H1 (cell line): ENCODE results near the gene ITIH1. TPM values are rescaled to one million over a fixed set of nuclear protein-coding genes. Genes with fewer than 3 reads are reported as not detected.

Experiments used
- E2F6 ChIP-seq: IDR thresholded peaks from 2 replicates; pipeline ENCODE4 v1.6.1; 2012; ENCODE audit warnings: inconsistent platforms
- EZH2 ChIP-seq: fragments of 200-600 bp; sonication (generic); IDR thresholded peaks from 2 replicates; pipeline ENCODE4 v1.7.1; 2012; ENCODE audit warnings: low read depth, mild to moderate bottlenecking, moderate library complexity, low read length, inconsistent platforms; ENCODE audit not compliant: severe bottlenecking
- SIRT6 ChIP-seq: IDR thresholded peaks from one replicate; pipeline ENCODE4 v1.7.1; 2012; ENCODE audit warnings: low read length, inconsistent platforms
- SRF ChIP-seq: IDR thresholded peaks from 2 replicates; pipeline ENCODE4 v1.6.1; 2011; ENCODE audit warnings: mild to moderate bottlenecking, low read depth, low read length, moderate library complexity
- USF2 ChIP-seq: IDR thresholded peaks from 2 replicates; pipeline ENCODE4 v1.6.1; 2011; ENCODE audit warnings: low read length, improper control_type of control experiment
- ZNF274 ChIP-seq: IDR thresholded peaks from 2 replicates; pipeline ENCODE4 v1.7.0; 2012; ENCODE audit warnings: low read length, borderline replicate concordance; ENCODE audit errors: extremely low read depth
- polyA plus RNA-seq, 7 experiments: library from polyadenylated mRNA; depleted of rRNA in 3 of 7; stranded (reverse) in 5 of 7; unstranded in 2 of 7; fragments of >200 nt in 5 of 7; fragments of 200-250 nt in 2 of 7; gene quantifications; 1 replicate in 5 of 7; 2 replicates in 1 of 7; 4 replicates in 1 of 7; pipeline versions ENCODE4 v1.2.1 to v1.2.3, GENCODE V29; 2011 to 2013; ENCODE audit warnings: missing spikeins in 2 of 7, mixed read lengths in 2 of 7
- small RNA-seq: library from polyadenylated mRNA; stranded (forward); fragments of <200 nt; extraction: miRNeasy Mini kit (QIAGEN cat#:217004); gene quantifications from one replicate; pipeline ENCODE3, GENCODE V24; 2013; ENCODE audit not compliant: insufficient read depth
- total RNA-seq: library from RNA; stranded (reverse); fragmentation: NEBNext Ultra II Directional; extraction: Animal tissue kit (Norgen Biotek cat#: 25700); gene quantifications from 2 replicates; pipeline ENCODE4 v1.2.1, GENCODE V29; 2021

ITIH1 gene
- total and polyA plus RNA-seq, 2 of the 8 experiments (the other 6 are each of a cell fraction or from before 2014, with no cell fraction given), result not detected

GRCh38 chr3:52841211-52841980, 64.0 kb downstream of the ITIH1 start (continued):
- no peak for TF ChIP-seq USF2
- TF ChIP-seq EZH2, result no peak
- TF ChIP-seq SRF, result no peak
- no peak for TF ChIP-seq E2F6
- TF ChIP-seq SIRT6, result no peak
- TF ChIP-seq ZNF274, result no peak
- TF ChIP-seq, all 59 proteins: peak for 0

Small RNAs within 50 kb of the gene (small RNA-seq; reads per million reads assigned to genes)
- not detected for gene AC006254.2
- not detected for gene MUSTN1

Other genes with a start within 250 kb of the ITIH1 start
- 331 and 367 TPM in 2 replicates for gene NT5DC2, start 243.7 kb upstream of the ITIH1 start, total RNA-seq
- 477 and 618 TPM in 2 replicates for gene NT5DC2, start 243.7 kb upstream of the ITIH1 start, polyA plus RNA-seq (2011; rRNA removed)
- gene UQCC5, start 241.0 kb upstream of the ITIH1 start, total RNA-seq, result 37.7 and 39.3 TPM in 2 replicates
- 35.0 and 45.0 TPM in 2 replicates for gene UQCC5, start 241.0 kb upstream of the ITIH1 start, polyA plus RNA-seq (2011; rRNA removed)
- gene PBRM1, start 91.7 kb upstream of the ITIH1 start, total RNA-seq, result 65.8 and 65.9 TPM in 2 replicates
- gene PBRM1, start 91.7 kb upstream of the ITIH1 start, polyA plus RNA-seq (2011; rRNA removed), result 17.0 and 19.3 TPM in 2 replicates
- 174 and 184 TPM in 2 replicates for gene GNL3, start 91.6 kb upstream of the ITIH1 start, total RNA-seq
- 35.7 and 45.5 TPM in 2 replicates for gene GNL3, start 91.6 kb upstream of the ITIH1 start, polyA plus RNA-seq (2011; rRNA removed)
- 33.6 and 33.8 TPM in 2 replicates for gene GLT8D1, start 71.8 kb upstream of the ITIH1 start, total RNA-seq
- gene GLT8D1, start 71.8 kb upstream of the ITIH1 start, polyA plus RNA-seq (2011; rRNA removed), result 23.2 and 29.0 TPM in 2 replicates
- gene SPCS1, start 71.5 kb upstream of the ITIH1 start, total RNA-seq, result 102 and 104 TPM in 2 replicates
- 185 and 191 TPM in 2 replicates for gene SPCS1, start 71.5 kb upstream of the ITIH1 start, polyA plus RNA-seq (2011; rRNA removed)
- gene NEK4, start 6.7 kb upstream of the ITIH1 start, total RNA-seq, result 39.5 and 40.0 TPM in 2 replicates
- gene NEK4, start 6.7 kb upstream of the ITIH1 start, polyA plus RNA-seq (2011; rRNA removed), result 6.0 and 7.5 TPM in 2 replicates
- gene ITIH3, start 17.2 kb downstream of the ITIH1 start, total RNA-seq, result not detected in 2 replicates
- gene ITIH3, start 17.2 kb downstream of the ITIH1 start, polyA plus RNA-seq (2011; rRNA removed), result not detected in 2 replicates
- gene ITIH4, start 53.1 kb downstream of the ITIH1 start, total RNA-seq, result 0.78 and 3.7 TPM in 2 replicates
- 3.2 and 3.4 TPM in 2 replicates for gene ITIH4, start 53.1 kb downstream of the ITIH1 start, polyA plus RNA-seq (2011; rRNA removed)
- 0.84 and 2.4 TPM in 2 replicates for gene MUSTN1, start 57.4 kb downstream of the ITIH1 start, total RNA-seq
- gene MUSTN1, start 57.4 kb downstream of the ITIH1 start, polyA plus RNA-seq (2011; rRNA removed), result 1.1 and 3.0 TPM in 2 replicates
- 22.1 and 23.0 TPM in 2 replicates for gene STIMATE, start 119.9 kb downstream of the ITIH1 start, total RNA-seq
- gene STIMATE, start 119.9 kb downstream of the ITIH1 start, polyA plus RNA-seq (2011; rRNA removed), result 17.5 and 33.0 TPM in 2 replicates